ENCODE measurements around the gene MYO10.

Gene MYO10

DNA sequence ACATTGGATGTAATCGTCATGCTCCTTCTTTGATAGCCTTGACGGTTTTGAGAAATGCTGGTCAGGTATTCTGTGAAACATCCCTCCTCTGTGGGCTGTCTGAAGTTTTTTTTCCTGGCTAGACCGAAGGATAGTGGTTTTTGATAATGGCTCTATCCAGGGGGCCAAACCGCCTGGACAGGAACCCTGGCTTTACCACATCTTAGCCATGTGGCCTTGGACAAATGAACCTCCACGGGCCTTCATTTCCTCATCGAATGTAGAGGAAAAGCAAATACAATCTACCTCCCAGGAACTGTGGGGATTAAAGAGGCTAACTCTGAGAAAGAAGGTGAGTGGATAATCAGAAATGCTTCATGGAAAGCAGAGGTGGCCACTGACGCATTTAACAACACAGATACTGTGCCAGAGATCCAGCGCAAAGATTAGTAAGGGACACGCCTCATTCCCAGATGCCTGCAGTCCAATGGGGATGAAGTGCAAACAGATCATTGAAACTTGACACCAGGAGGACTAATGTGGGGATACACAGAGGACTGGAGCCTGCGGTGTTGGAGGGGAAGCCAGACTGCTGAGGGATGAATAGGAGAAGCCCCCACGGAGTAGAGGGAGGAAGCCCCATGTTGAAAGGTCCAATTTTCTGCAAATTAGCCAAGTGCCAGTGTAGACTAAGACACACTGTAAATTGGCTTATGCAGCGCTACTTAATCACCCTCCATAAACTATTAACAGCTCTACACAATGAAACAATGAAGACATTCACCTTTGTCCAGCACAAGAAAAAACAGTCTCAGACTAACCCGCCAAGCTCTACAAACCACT, 41.6 kb downstream of the MYO10 start (continued):
- TF ChIP-seq ZNF324 (tag by site-specific recombination; IDR thresholded peaks at IDR 0.05): peak; percentile 51; the same call in 1 of the 2 replicates
- peak; percentile 100 for TF ChIP-seq MZF1 (tag by site-specific recombination; IDR thresholded peaks at IDR 0.05; ENCODE audit: borderline replicate concordance)
- TF ChIP-seq, protein P1, sequence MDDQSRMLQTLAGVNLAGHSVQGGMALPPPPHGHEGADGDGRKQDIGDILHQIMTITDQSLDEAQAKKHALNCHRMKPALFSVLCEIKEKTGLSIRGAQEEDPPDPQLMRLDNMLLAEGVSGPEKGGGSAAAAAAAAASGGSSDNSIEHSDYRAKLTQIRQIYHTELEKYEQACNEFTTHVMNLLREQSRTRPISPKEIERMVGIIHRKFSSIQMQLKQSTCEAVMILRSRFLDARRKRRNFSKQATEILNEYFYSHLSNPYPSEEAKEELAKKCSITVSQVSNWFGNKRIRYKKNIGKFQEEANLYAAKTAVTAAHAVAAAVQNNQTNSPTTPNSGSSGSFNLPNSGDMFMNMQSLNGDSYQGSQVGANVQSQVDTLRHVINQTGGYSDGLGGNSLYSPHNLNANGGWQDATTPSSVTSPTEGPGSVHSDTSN (CRISPR knock-in tag; IDR thresholded peaks at IDR 0.05): no peak
- TF ChIP-seq ZXDB (tag by site-specific recombination; IDR thresholded peaks at IDR 0.05): peak; percentile 95
- TF ChIP-seq, protein P2, sequence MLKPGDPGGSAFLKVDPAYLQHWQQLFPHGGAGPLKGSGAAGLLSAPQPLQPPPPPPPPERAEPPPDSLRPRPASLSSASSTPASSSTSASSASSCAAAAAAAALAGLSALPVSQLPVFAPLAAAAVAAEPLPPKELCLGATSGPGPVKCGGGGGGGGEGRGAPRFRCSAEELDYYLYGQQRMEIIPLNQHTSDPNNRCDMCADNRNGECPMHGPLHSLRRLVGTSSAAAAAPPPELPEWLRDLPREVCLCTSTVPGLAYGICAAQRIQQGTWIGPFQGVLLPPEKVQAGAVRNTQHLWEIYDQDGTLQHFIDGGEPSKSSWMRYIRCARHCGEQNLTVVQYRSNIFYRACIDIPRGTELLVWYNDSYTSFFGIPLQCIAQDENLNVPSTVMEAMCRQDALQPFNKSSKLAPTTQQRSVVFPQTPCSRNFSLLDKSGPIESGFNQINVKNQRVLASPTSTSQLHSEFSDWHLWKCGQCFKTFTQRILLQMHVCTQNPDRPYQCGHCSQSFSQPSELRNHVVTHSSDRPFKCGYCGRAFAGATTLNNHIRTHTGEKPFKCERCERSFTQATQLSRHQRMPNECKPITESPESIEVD (tag by site-specific recombination; IDR thresholded peaks at IDR 0.05): 0 out of 2 replicates have a peak, but pooled peaks have one; percentile 24
- peak; percentile 71; the same call in 1 of the 2 replicates for TF ChIP-seq ZNF501 (tag by site-specific recombination; IDR thresholded peaks at IDR 0.05)
- TF ChIP-seq, protein P3, sequence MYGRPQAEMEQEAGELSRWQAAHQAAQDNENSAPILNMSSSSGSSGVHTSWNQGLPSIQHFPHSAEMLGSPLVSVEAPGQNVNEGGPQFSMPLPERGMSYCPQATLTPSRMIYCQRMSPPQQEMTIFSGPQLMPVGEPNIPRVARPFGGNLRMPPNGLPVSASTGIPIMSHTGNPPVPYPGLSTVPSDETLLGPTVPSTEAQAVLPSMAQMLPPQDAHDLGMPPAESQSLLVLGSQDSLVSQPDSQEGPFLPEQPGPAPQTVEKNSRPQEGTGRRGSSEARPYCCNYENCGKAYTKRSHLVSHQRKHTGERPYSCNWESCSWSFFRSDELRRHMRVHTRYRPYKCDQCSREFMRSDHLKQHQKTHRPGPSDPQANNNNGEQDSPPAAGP (tag by site-specific recombination; IDR thresholded peaks at IDR 0.05): peak; percentile 92
- TF ChIP-seq ZNF366 (tag by site-specific recombination; conservative IDR thresholded peaks at IDR 0.05): peak; percentile 93
- no peak for TF ChIP-seq ZNF350 (tag by site-specific recombination; IDR thresholded peaks at IDR 0.05)
- TF ChIP-seq ZNF544 (tag by site-specific recombination; IDR thresholded peaks at IDR 0.05): no peak
- peak; percentile 69 for TF ChIP-seq SP3 (tag by site-specific recombination; IDR thresholded peaks at IDR 0.05)
- TF ChIP-seq ZNF214 (tag by site-specific recombination; IDR thresholded peaks at IDR 0.05; ENCODE audit: borderline replicate concordance): no peak
- TF ChIP-seq ZNF623 (tag by site-specific recombination; IDR thresholded peaks at IDR 0.05): no peak
- peak; percentile 86 for TF ChIP-seq FEZF1 (tag by site-specific recombination; IDR thresholded peaks at IDR 0.05)
- TF ChIP-seq, protein P4, sequence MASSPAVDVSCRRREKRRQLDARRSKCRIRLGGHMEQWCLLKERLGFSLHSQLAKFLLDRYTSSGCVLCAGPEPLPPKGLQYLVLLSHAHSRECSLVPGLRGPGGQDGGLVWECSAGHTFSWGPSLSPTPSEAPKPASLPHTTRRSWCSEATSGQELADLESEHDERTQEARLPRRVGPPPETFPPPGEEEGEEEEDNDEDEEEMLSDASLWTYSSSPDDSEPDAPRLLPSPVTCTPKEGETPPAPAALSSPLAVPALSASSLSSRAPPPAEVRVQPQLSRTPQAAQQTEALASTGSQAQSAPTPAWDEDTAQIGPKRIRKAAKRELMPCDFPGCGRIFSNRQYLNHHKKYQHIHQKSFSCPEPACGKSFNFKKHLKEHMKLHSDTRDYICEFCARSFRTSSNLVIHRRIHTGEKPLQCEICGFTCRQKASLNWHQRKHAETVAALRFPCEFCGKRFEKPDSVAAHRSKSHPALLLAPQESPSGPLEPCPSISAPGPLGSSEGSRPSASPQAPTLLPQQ (tag by site-specific recombination; IDR thresholded peaks at IDR 0.05): peak; percentile 77
- TF ChIP-seq, protein P5, sequence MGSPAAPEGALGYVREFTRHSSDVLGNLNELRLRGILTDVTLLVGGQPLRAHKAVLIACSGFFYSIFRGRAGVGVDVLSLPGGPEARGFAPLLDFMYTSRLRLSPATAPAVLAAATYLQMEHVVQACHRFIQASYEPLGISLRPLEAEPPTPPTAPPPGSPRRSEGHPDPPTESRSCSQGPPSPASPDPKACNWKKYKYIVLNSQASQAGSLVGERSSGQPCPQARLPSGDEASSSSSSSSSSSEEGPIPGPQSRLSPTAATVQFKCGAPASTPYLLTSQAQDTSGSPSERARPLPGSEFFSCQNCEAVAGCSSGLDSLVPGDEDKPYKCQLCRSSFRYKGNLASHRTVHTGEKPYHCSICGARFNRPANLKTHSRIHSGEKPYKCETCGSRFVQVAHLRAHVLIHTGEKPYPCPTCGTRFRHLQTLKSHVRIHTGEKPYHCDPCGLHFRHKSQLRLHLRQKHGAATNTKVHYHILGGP (tag by site-specific recombination; IDR thresholded peaks at IDR 0.05): peak; percentile 93
- TF ChIP-seq OVOL3 (tag by site-specific recombination; IDR thresholded peaks at IDR 0.05): peak; percentile 51; the same call in 1 of the 2 replicates
- peak; percentile 76 for TF ChIP-seq BCL11A (tag by site-specific recombination; IDR thresholded peaks at IDR 0.05; ENCODE audit: low read depth)
- TF ChIP-seq ZFP37 (tag by site-specific recombination; IDR thresholded peaks at IDR 0.05): 0 out of 2 replicates have a peak, but pooled peaks have one; percentile 60
- TF ChIP-seq ZBTB8A (tag by site-specific recombination; IDR thresholded peaks at IDR 0.05): 0 out of 2 replicates have a peak, but pooled peaks have one; percentile 35
- peak; percentile 100 for TF ChIP-seq GLIS1 (tag by site-specific recombination; IDR thresholded peaks at IDR 0.05)
- no peak for TF ChIP-seq ZNF549 (tag by site-specific recombination; IDR thresholded peaks at IDR 0.05)
- no peak; the same call in 1 of the 2 replicates for TF ChIP-seq ZNF10 (tag by site-specific recombination; IDR thresholded peaks at IDR 0.05)
- TF ChIP-seq ZNF521 (tag by site-specific recombination; IDR thresholded peaks at IDR 0.05): no peak
- TF ChIP-seq, protein P6, sequence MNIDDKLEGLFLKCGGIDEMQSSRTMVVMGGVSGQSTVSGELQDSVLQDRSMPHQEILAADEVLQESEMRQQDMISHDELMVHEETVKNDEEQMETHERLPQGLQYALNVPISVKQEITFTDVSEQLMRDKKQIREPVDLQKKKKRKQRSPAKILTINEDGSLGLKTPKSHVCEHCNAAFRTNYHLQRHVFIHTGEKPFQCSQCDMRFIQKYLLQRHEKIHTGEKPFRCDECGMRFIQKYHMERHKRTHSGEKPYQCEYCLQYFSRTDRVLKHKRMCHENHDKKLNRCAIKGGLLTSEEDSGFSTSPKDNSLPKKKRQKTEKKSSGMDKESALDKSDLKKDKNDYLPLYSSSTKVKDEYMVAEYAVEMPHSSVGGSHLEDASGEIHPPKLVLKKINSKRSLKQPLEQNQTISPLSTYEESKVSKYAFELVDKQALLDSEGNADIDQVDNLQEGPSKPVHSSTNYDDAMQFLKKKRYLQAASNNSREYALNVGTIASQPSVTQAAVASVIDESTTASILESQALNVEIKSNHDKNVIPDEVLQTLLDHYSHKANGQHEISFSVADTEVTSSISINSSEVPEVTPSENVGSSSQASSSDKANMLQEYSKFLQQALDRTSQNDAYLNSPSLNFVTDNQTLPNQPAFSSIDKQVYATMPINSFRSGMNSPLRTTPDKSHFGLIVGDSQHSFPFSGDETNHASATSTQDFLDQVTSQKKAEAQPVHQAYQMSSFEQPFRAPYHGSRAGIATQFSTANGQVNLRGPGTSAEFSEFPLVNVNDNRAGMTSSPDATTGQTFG (tag by site-specific recombination; IDR thresholded peaks at IDR 0.05; ENCODE audit: borderline replicate concordance): no peak
- TF ChIP-seq, protein P7, sequence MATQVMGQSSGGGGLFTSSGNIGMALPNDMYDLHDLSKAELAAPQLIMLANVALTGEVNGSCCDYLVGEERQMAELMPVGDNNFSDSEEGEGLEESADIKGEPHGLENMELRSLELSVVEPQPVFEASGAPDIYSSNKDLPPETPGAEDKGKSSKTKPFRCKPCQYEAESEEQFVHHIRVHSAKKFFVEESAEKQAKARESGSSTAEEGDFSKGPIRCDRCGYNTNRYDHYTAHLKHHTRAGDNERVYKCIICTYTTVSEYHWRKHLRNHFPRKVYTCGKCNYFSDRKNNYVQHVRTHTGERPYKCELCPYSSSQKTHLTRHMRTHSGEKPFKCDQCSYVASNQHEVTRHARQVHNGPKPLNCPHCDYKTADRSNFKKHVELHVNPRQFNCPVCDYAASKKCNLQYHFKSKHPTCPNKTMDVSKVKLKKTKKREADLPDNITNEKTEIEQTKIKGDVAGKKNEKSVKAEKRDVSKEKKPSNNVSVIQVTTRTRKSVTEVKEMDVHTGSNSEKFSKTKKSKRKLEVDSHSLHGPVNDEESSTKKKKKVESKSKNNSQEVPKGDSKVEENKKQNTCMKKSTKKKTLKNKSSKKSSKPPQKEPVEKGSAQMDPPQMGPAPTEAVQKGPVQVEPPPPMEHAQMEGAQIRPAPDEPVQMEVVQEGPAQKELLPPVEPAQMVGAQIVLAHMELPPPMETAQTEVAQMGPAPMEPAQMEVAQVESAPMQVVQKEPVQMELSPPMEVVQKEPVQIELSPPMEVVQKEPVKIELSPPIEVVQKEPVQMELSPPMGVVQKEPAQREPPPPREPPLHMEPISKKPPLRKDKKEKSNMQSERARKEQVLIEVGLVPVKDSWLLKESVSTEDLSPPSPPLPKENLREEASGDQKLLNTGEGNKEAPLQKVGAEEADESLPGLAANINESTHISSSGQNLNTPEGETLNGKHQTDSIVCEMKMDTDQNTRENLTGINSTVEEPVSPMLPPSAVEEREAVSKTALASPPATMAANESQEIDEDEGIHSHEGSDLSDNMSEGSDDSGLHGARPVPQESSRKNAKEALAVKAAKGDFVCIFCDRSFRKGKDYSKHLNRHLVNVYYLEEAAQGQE (tag by site-specific recombination; IDR thresholded peaks at IDR 0.05): peak; percentile 54; the same call in 1 of the 2 replicates
